ENCODE measurements around the gene PSPN.

Gene PSPN, protein sequence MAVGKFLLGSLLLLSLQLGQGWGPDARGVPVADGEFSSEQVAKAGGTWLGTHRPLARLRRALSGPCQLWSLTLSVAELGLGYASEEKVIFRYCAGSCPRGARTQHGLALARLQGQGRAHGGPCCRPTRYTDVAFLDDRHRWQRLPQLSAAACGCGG

GRCh38 chr19:6375411-6376010, at the start of gene PSPN:
TSS of gene PSPN (minus strand) at chr19:6375933. CDS start at chr19:6375849, 84 bp downstream.
- TF ChIP-seq ZFX (IDR thresholded peaks at IDR 0.05; ENCODE audit: borderline replicate concordance) (no peak), CTCF (IDR thresholded peaks at IDR 0.05) (no peak)
- H3K27ac ChIP-seq: no peak within 1 kb of the TSS

- TF ChIP-seq ZFX (IDR thresholded peaks at IDR 0.05; ENCODE audit: borderline replicate concordance) (no peak), CTCF (IDR thresholded peaks at IDR 0.05) (no peak)
- peak overlapping the region; percentile 85 for H3K27ac ChIP-seq
Observed at GRCh38 chr19:6424939-6425731, 49.4 kb upstream of the PSPN start.

GRCh38 chr19:6424195-6424938, 48.6 kb upstream of the PSPN start, which contains the start of gene KHSRP:
TSS of gene KHSRP (minus strand) at chr19:6424811. CDS start at chr19:6424701, 110 bp downstream.
- H3K27ac ChIP-seq: peak within 1 kb of the TSS; percentile 85
- no peak for TF ChIP-seq CTCF (IDR thresholded peaks at IDR 0.05)
- no peak for TF ChIP-seq ZFX (IDR thresholded peaks at IDR 0.05; ENCODE audit: borderline replicate concordance)

DNA sequence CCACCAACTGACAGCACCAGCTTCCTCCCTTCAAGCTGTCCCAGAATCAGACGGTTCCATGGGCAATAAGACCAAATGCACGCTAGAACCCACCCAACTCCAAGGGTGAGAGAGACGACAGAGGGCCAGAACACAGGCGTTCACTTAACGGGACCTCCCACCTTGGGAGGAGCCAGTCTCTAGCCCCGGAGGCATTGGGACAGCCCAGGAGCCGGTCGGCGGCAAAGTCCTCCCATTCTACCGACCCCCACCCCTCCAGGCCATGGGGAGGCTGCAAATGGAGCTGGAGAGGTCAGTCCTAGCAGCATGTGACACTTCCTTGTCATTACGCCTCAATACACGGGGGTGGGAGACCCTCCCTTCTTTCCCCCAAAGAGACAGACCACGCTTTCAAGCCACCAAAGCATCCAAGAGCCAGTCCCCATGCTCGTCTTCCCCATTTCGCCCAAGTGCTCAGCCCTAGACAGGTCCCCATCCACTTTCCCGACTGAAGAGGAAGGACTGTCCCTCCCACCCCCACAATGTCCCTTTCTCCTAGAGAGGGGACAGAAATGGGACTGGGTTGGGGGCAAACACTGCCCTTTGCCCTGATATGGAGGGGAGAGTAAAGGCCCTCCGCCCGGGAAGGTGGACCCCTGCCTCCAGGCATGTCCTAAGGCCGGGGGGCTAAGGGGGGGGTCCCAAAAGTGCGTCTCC, 47.9 kb upstream of the PSPN start:
- TF ChIP-seq CTCF (IDR thresholded peaks at IDR 0.05) (no peak), ZFX (IDR thresholded peaks at IDR 0.05; ENCODE audit: borderline replicate concordance) (no peak)
- H3K27ac ChIP-seq: peak overlapping the region; percentile 85

DNA sequence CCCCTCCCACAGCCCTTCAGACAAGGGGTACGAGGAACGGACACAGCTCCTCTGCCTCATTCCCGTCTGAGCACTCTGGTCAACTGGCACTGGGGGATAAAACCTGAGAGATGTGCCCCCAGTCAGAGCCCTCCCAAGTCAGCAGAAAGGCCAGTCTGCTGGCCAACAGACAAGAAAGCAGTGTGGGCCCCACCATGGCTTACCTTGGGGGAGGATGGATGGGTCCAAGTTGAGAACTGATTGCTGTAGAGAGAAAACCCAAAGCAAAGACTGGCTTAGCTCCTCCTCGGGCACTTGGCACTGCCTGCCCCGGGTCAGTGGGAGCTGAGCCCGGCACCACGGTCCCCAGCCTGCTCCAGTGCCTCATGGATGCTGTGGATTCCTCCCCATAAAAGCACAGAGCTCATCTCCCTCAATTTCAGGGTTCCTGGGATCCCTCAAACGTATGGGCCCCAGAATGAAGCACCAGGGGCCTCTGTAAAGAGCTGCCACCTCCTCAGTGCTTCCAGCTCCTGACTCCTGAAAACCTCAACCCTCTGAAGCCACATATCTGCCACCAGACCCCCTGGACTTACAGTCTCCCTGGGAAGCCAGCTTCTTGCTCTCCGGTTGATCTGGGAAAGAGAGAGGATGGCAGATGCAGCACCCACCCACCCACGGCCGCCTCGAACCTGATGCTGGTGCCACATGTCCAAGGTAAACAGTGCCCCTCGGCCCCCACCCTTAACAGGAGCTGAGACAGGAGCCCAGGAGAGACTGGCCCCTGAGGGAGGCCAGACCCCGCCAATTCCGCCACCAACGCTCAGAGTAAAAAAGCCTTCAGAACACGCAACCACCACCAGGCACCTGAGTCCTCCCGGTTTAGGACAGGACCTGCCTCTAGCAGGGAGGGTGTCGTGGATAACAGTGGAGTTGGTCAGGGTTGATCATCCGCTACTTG, 45.6 kb upstream of the PSPN start:
- no peak for TF ChIP-seq CTCF (IDR thresholded peaks at IDR 0.05)
- TF ChIP-seq ZFX (IDR thresholded peaks at IDR 0.05; ENCODE audit: borderline replicate concordance): no peak
- H3K27ac ChIP-seq: no peak overlapping the region

- TF ChIP-seq CTCF (IDR thresholded peaks at IDR 0.05): no peak
- TF ChIP-seq ZFX (IDR thresholded peaks at IDR 0.05; ENCODE audit: borderline replicate concordance): no peak
- H3K27ac ChIP-seq: no peak overlapping the region
Observed at GRCh38 chr19:6418562-6418932, 42.8 kb upstream of the PSPN start.

All from 22Rv1 (cell line).